ENCODE measurements around the gene SUMO2.

DNA sequence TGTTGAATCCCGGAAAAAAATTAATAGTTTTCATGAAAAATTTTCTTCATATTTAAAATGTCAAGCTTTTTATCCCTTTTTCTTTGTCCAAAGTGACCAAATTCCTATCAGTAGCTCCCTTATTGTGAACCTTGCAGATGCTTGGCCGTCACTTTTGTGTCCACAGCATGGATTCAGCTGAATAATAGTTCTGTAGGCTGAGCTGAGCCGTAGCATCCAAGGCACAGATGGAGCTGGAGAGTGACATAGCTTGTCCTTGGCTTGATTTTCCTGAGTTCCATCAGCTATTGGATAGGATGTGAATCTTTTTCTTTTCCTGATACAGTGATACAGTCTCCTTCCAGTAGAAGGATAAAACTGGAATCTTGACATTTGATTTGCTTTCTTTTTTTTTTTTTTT is 26.3 kb upstream of the SUMO2 start:
- TF ChIP-seq CTCF (IDR thresholded peaks at IDR 0.05) (no peak), EP300 (IDR thresholded peaks at IDR 0.05) (no peak)
